A549 treated with DMSO at 1 μM for 4 hours (cell line): ENCODE data around the gene STRIT1. TPM values are rescaled to one million over a fixed set of nuclear protein-coding genes. Genes with fewer than 3 reads are reported as not detected.

ENCODE experiments used
- total RNA-seq: library from RNA; stranded (reverse); fragments of 200-300 nt; extraction: Qiagen RNA extraction; gene quantifications from 5 replicates; pipeline ENCODE4 v1.2.3, GENCODE V29; 2022; ENCODE audit warnings: low read depth

STRIT1 gene
- not detected in 5 replicates for total RNA-seq

GRCh38 chr3:155293516-155293915 lies at the start of gene STRIT1:
TSS of gene STRIT1 (minus strand) at chr3:155293683.

Other genes starting within 250 kb of the STRIT1 start
- not detected in 5 replicates for gene MME, start 213.4 kb downstream of the STRIT1 start, total RNA-seq